GM12801 (cell line): ENCODE measurements around the gene RNU6-1.

Experiments used
- CTCF ChIP-seq: IDR thresholded peaks from one replicate; pipeline ENCODE4 v1.5.1; 2011; ENCODE audit warnings: control low read depth; ENCODE audit not compliant: insufficient read length; ENCODE audit errors: extremely low read depth

Gene RNU6-1

GRCh38 chr15:67836955-67837354 lies 2.9 kb downstream of the RNU6-1 start:
- no peak for TF ChIP-seq CTCF

DNA sequence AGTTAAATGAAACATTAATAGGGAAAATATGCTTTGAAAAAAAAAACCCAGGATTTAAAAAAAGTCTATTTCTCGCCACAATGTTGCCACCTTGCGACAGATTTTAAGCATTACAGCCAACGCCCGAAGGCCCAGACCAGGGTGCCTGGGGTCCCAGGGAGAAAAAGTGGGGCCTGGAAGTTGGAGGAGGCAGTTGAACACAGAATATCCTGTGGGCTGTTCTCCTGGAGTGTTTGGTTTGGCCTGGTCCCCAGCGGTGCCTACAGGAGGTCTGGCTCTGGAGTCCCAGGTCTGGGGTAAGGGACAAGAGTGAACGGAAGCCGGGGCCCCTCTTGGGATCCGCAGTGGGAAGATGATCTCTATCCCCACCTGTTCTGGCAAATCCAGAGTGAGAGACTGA lies 3.4 kb downstream of the RNU6-1 start:
- no peak for TF ChIP-seq CTCF

GRCh38 chr15:67836134-67836455 lies 3.8 kb downstream of the RNU6-1 start:
- no peak for TF ChIP-seq CTCF

- TF ChIP-seq CTCF, result no peak
Measured at GRCh38 chr15:67835297-67836133, 4.3 kb downstream of the RNU6-1 start.

GRCh38 chr15:67834581-67835296 lies 5.1 kb downstream of the RNU6-1 start:
- TF ChIP-seq CTCF, result no peak

GRCh38 chr15:67833710-67834511 lies 5.9 kb downstream of the RNU6-1 start:
- no peak for TF ChIP-seq CTCF
